HT-29 (cell line): Measurements from ENCODE around the gene HMOX1. TPM values are rescaled to one million over a fixed set of nuclear protein-coding genes. Genes with fewer than 3 reads are reported as not detected.
"Not testable (repeated sequence)": the region's sequence is repeated elsewhere in the genome, so short reads cannot be mapped to it uniquely, and the experiment has no call there.

Experiments
- DNase-seq: peaks from one replicate; pipeline ENCODE4 v3.0.0-alpha.2; 2015; ENCODE audit warnings: low spot score
- small RNA-seq: library from RNA; depleted of rRNA; stranded (forward); fragments of <200 nt; gene quantifications from one replicate; pipeline ENCODE3, GENCODE V24; 2014
- total RNA-seq: library from RNA; depleted of rRNA; stranded (reverse); fragments of >200 nt; shearing (Covaris generic); gene quantifications from 2 replicates; pipeline ENCODE4 v1.2.3, GENCODE V29; 2014; rRNA removed

The HMOX1 gene
- total RNA-seq, 1 experiment from 2014 or later, result 14.9 TPM

DNA sequence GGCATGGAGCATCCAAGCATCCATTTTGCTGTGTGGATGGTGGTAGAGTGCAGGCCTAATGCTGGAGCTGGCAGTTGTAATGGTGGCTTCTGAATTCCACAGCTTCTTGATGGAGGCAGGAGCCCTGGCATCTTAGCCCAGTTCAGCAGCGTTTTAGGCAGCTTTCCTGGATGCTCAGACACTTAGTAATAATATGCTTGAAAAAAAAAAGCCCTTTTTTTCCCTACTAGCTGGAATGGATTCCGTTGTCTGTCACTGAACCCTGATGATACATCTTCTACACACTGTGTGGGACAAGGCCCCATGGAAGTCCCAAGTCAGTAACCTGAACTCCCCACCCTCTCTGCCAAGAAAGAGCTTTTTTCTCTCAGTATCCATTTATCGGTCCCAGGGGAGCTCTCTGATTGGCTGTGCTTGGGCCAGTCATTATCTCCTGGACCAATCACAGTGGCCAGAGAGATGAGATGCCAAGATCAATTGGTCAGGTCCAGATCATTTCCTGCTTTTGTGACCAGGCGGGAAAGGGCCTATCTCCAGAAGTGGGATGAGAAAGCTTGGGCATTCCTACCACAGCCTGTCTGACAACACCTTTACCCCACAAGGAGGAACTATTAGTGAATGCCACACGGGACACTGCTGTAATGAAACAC is 53.3 kb downstream of the HMOX1 start:
- no peak for DNase-seq

DNA sequence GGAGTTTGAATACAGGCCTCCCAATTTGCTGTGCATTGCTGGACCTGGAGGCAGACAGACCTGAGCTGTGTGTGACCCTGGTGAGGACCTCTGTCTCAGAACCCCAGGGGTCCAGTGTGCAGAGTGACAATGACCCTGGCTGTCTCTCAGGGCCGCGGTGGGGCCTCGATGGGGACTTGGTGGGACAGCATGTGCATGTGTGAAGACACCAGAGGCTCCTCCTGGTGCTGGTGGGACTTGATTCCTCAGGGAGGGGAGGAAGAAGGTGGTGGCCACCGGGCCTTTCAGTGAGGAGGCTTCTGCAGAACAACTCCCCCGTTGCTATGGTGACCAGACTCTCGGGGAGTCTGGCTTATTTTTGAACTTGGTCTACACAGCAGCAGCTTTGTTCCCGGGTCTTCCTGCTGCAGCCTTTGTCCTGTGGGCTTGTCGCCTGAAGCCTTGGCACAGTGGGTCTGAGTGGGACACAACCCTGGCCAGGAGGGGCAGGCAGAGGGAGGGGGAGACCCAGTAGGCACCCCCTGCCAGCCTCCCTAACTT is 54.4 kb downstream of the HMOX1 start:
- no peak for DNase-seq

DNA sequence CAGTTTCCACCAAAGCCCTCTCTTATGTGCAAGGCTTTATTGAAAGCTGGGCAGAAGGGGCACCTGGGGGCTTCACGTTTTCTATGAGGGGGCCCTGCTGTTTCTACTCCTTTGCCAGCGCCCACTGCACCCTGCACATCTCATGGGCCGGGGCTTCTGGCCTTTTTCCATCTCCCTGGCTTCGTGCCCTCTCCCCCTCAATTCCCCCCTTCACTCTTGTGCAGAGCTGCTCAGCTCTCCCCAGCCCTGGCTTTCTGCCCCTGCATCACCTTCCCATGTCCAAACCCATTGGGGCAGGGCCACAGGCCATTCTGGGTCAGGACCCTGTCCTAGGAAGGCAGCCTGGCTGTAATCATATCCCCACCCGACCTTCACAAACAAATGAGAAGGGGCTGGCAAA is 55.5 kb downstream of the HMOX1 start:
- DNase-seq, result no peak

DNA sequence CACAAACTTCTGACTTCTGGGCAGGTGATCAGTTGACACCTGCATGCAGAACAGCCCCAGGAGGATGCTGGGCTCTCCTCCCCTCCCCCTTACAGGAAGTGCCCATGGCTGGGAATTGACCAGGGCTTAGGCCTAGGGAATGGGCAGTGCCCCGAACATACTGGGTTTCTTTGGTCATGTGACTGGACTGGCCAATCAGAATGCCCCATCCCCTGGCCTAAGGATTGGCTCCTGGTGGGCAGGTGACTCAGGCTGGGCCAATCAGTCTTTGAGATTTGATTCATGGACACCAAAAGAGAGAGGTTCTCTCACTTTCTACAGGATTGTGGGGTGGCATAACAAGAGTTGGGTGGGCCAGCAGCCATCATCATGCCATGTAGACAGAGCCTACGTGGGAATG is 56.2 kb downstream of the HMOX1 start:
- peak; percentile 39 for DNase-seq

DNA sequence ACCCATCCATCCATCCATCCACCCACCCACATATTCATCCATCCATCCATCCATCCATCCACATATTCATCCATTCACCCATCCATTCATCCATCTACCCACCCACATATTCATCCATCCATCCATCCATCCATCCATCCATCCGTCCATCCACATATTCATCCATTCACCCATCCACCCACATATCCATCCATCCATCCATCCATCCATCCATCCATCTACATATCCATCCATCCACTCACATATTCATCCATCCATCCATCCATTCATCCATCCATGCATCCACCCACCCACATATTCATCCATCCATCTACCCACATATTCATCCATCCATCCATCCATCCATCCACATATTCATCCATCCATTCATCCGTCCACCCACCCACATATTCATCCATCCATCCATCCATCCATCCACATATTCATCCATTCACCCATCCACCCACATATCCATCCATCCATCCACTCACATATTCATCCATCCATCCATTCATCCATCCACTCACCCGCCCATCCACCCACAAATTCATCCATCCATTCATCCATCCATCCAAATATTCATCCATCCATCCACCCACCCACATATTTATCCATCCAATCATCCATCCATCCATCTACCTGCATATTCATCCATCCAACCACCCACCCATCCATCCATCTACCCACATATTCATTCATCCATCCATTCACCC is 57.9 kb downstream of the HMOX1 start:
- DNase-seq, result not testable (repeated sequence)

DNA sequence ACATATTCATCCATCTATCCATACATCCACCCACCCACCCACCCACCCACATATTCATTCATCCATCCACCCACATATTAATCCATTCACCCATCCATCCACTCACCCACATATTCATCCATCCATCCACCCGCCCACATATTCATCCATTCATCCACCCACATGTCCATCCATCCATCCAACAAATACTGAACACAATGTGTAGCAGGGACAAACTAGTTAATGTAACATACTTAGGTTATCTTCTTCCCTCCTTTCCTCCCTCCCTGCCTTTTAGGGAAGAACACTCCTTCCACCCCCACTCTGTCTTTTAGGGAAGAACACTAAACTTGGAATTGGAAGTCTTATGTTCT is 58.4 kb downstream of the HMOX1 start:
- DNase-seq, result no peak

DNA sequence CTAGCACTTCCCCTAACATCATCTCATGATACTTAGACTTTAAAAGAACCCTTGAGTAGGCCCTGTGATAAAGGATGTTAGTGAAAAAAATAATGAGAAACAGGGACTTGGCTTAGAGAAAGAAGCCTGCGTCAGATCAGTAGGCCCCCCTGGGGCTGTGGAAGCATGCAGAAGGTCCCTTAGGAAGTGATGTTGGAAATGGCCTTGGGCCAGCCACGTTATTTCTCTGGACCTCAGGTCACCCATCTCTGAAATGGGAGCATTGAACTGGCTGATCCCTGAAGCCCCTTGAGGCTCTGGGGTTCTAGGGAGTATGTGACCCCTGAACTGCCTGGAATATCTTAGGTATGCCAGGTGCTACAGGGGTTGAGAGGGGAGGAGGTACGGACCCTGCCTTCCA is 59.2 kb downstream of the HMOX1 start:
- DNase-seq, result no peak

DNA sequence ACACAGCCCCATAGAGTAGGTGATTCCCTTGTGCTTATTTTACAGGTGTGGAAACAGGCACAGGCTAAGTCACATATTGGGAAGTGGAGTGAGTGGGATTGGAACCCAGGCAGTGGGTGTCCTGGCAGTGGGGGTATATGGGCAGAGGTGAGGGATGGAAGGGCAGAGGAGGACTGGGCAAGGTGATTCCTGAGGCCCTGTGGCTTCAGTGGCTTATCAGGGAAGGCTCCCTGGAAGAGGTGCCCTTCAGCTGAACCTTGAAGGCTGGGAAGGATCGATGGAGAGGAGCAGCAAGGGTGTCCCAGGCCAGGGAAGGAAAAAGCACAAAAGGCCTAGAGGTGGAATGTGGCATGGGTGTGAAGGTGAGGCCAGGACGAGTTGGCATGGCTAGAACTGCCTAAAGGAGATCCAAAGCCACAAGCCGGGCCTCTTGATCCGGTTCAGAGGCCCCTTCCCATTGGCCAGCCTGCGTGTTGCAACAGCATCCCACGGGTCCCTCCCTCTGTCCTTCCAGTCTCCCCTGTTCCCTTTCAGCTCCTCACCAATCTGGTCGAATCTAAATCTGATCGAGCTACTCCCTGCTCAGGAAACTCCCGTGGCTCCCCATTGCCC is 60.7 kb downstream of the HMOX1 start:
- DNase-seq, result no peak

DNA sequence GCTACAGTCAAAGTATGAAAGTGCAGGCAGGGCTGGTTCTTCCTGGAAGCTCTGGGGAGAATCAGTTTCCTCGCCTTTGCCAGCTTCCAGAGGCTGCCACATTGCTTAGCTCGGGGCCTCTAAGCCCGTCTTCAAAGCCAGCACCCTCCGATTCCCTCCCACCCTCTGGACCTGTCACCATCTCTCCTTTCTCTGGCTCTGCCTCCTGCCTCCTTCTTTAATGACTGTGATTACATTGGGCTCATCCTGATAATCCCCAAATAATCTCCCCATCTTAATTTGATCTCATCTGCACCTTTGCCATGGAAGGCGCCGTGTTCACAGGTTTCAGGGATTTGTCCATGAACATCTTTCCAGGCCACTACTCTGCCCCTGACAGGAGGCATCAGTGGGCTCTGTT is 61.6 kb downstream of the HMOX1 start:
- no peak for DNase-seq

DNA sequence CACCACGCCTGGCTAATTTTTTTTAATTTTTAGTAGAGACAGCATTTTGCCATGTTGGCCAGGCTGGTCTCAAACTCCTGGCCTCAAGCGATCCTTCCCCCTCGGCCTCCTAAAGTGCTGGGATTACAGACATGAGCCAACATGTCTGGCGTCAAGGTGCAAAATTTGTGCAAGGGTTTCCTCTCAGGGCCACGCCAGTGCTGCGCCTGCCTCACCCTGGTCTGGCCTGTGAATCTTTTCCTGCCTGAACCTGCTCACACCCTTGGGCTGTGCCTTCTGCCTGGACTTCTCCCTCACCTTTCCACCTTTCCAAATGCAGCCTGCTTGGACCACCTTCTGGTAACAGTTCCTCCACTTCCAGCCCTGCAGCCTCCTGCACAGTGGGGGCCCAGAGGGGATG is 62.4 kb downstream of the HMOX1 start:
- no peak for DNase-seq

Small RNA genes lying within 50 kb of the gene (small RNA-seq; reads per million reads assigned to genes)
- gene MIR3909, result not detected
- not detected for gene MIR6069

Other genes starting within 250 kb of the HMOX1 start
- gene HMGXB4, start 123.6 kb upstream of the HMOX1 start, total RNA-seq, result 7.0 and 8.1 TPM in 2 replicates
- 32.4 and 34.9 TPM in 2 replicates for gene TOM1, start 81.2 kb upstream of the HMOX1 start, total RNA-seq
- 154 and 155 TPM in 2 replicates for gene MCM5, start 19.0 kb downstream of the HMOX1 start, total RNA-seq
- gene RASD2, start 159.7 kb downstream of the HMOX1 start, total RNA-seq, result 0.05 TPM in 1 of 2 replicates, not detected in the other
- 0.79 and 0.86 TPM in 2 replicates for gene MB, start 236.2 kb downstream of the HMOX1 start, total RNA-seq